ENCODE measurements around the gene VPS26A.

The VPS26A gene

DNA sequence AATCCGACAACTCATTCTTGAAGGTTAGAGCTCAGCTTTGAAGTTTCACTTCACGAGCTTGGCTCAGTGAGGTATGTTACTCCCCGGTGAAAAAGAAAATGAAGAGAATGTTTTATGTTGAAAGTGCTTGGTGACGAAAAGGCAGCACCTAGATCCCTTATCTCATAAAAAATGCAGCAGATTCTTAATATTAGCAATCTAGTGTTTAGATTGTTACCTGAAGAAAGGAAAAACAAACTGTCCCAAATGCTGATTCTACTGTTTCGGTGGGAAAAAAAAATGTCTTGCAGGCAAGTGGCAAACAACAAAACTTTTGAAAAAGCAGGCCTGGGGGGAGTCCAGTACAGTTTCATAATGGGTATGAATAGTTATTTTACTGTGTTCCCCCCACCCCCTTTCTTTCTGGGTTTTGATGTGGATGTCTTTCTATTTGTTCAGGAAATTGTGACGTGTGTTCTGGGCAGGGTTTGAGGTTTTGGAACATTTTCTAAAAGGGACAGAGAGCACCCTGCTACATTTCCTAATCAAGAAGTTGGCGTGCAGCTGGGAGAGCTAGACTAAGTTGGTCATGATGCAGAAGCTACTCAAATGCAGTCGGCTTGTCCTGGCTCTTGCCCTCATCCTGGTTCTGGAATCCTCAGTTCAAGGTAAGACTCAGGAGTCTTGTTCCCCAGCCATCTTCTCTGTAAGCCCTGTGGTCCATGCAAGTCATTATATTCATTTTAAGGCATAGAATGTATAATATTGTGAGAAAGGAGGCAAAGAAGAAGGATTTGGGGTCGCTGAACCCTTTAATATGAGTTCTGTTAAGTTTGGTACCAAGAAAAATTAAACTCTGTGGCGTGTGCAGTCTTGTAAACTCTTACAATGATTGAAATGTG lies 36.1 kb upstream of the VPS26A start, which contains the start of gene SRGN:
Gene SRGN (plus strand): TSS at position 514 of the 881 bp plus-strand sequence. CDS start 55 bp downstream, at position 569.
- peaks cover 12% of the 10 kb centered on the region for H3F3A ChIP-seq (ENCODE audit: insufficient read depth, low read length)
- H3K9me3 ChIP-seq (ENCODE audit: low read length) = no peaks in the 10 kb centered on the region
- peak within 1 kb of the TSS; percentile 99; the same call in 1 of the 2 replicates for H2AFZ ChIP-seq (ENCODE audit: low read length)
- H3K36me3 ChIP-seq (ENCODE audit: insufficient read depth, low read length) = no peaks in the 10 kb centered on the region
- H3K4me2 ChIP-seq (ENCODE audit: low read length) = peak within 1 kb of the TSS; percentile 98
- no peaks in the 10 kb centered on the region for H3K27me3 ChIP-seq (ENCODE audit: insufficient read depth, low read length)
- peak within 1 kb of the TSS; percentile 81 for H3K9ac ChIP-seq (ENCODE audit: low read length)
- H3K9me2 ChIP-seq (ENCODE audit: low read depth, low read length) = no peaks in the 10 kb centered on the region
- H3K4me1 ChIP-seq (ENCODE audit: insufficient read depth, low read length, severe bottlenecking) = peaks cover 58% of the 10 kb centered on the region
- TF ChIP-seq, protein P1, sequence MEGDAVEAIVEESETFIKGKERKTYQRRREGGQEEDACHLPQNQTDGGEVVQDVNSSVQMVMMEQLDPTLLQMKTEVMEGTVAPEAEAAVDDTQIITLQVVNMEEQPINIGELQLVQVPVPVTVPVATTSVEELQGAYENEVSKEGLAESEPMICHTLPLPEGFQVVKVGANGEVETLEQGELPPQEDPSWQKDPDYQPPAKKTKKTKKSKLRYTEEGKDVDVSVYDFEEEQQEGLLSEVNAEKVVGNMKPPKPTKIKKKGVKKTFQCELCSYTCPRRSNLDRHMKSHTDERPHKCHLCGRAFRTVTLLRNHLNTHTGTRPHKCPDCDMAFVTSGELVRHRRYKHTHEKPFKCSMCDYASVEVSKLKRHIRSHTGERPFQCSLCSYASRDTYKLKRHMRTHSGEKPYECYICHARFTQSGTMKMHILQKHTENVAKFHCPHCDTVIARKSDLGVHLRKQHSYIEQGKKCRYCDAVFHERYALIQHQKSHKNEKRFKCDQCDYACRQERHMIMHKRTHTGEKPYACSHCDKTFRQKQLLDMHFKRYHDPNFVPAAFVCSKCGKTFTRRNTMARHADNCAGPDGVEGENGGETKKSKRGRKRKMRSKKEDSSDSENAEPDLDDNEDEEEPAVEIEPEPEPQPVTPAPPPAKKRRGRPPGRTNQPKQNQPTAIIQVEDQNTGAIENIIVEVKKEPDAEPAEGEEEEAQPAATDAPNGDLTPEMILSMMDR (IDR thresholded peaks at IDR 0.05; ENCODE audit: low read length) = no peak
- no peak for TF ChIP-seq EZH2 (IDR thresholded peaks at IDR 0.05; ENCODE audit: borderline replicate concordance, low read length)
- no peaks in the 10 kb centered on the region for H4K20me1 ChIP-seq (ENCODE audit: insufficient read depth, low read length)
- peak within 1 kb of the TSS; percentile 72 for H3K4me3 ChIP-seq (ENCODE audit: low read depth, low read length, poor library complexity, severe bottlenecking)
- peaks cover 10% of the 10 kb centered on the region; the same call in 1 of the 2 replicates for H3K79me2 ChIP-seq (ENCODE audit: insufficient read depth, low read length)
- peak within 1 kb of the TSS; percentile 94 for H3K27ac ChIP-seq (ENCODE audit: low read depth, low read length, poor library complexity, severe bottlenecking)

DNA sequence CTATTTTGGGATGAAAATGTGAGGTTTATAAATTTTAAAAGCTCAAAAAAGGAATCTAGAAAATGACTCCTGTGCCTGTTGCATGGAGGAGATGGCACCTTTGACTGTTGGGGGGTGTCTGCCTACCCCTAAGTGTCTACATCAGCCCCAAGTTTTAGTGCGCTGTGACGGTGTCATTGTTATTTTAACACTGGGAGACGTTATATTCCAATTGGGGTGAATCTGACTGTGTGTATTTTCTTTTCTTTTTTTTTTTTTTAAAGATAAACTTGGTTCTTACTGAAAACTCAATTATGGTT lies 35.6 kb upstream of the VPS26A start:
- H3K27me3 ChIP-seq (ENCODE audit: insufficient read depth, low read length) = no peaks in the 10 kb centered on the region
- H2AFZ ChIP-seq (ENCODE audit: low read length) = peak overlapping the region; percentile 32; the same call in 1 of the 2 replicates
- H3K36me3 ChIP-seq (ENCODE audit: insufficient read depth, low read length) = no peaks in the 10 kb centered on the region
- H3K4me3 ChIP-seq (ENCODE audit: low read depth, low read length, poor library complexity, severe bottlenecking) = peak overlapping the region; percentile 72
- H3F3A ChIP-seq (ENCODE audit: insufficient read depth, low read length) = peaks cover 12% of the 10 kb centered on the region
- no peaks in the 10 kb centered on the region for H3K9me2 ChIP-seq (ENCODE audit: low read depth, low read length)
- no peaks in the 10 kb centered on the region for H3K9me3 ChIP-seq (ENCODE audit: low read length)
- peaks cover 10% of the 10 kb centered on the region; the same call in 1 of the 2 replicates for H3K79me2 ChIP-seq (ENCODE audit: insufficient read depth, low read length)
- peak overlapping the region; percentile 94 for H3K27ac ChIP-seq (ENCODE audit: low read depth, low read length, poor library complexity, severe bottlenecking)
- H3K4me2 ChIP-seq (ENCODE audit: low read length) = peak overlapping the region; percentile 98
- TF ChIP-seq, protein P1 (IDR thresholded peaks at IDR 0.05; ENCODE audit: low read length) = no peak
- no peak for TF ChIP-seq EZH2 (IDR thresholded peaks at IDR 0.05; ENCODE audit: borderline replicate concordance, low read length)
- H3K9ac ChIP-seq (ENCODE audit: low read length) = peak overlapping the region; percentile 81
- peaks cover 62% of the 10 kb centered on the region for H3K4me1 ChIP-seq (ENCODE audit: insufficient read depth, low read length, severe bottlenecking)
- H4K20me1 ChIP-seq (ENCODE audit: insufficient read depth, low read length) = no peaks in the 10 kb centered on the region

DNA sequence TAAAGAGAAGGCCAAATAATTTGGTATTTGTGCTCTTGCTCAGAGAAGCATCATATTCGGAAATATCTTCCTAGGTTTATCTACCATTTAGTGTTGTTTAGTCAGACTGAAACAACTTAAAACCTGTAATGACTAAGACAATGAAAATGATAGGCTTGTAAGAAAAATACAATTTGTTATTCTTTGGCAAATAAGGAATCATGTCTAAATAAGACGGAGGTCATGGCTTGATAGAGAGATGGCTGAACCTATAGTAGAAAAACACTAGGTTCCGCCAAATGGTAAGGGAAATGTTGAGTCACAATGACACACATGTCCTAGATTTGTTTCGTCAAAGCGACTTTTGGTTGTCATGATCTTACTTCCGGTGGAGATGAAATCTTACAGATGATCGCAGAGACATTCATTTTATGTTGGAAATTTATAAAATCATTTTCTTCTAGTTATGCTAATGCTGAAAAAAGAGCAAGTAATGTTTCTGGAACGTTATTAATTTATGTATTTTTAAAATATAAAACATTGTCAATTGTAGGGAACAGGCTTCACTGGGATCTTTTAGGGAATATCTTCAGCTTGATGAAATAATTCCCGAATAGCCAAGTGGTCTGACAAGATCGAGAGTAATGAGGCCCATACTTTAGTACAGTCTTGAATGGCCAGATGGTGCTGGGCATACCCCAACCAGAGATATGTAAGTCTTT lies 35.0 kb upstream of the VPS26A start:
- Histone ChIP-seq H3K27me3 (ENCODE audit: insufficient read depth, low read length) (no peaks in the 10 kb centered on the region), H3K4me3 (ENCODE audit: low read depth, low read length, poor library complexity, severe bottlenecking) (peak overlapping the region; percentile 72), H3K9ac (ENCODE audit: low read length) (peak overlapping the region; percentile 81), H2AFZ (ENCODE audit: low read length) (no peak overlapping the region), H3K27ac (ENCODE audit: low read depth, low read length, poor library complexity, severe bottlenecking) (peak overlapping the region; percentile 94), H3K4me2 (ENCODE audit: low read length) (peak overlapping the region; percentile 98), H3K9me3 (ENCODE audit: low read length) (no peaks in the 10 kb centered on the region), H3K36me3 (ENCODE audit: insufficient read depth, low read length) (no peaks in the 10 kb centered on the region), H3K9me2 (ENCODE audit: low read depth, low read length) (no peaks in the 10 kb centered on the region), H3F3A (ENCODE audit: insufficient read depth, low read length) (peaks cover 13% of the 10 kb centered on the region), H3K79me2 (ENCODE audit: insufficient read depth, low read length) (peaks cover 13% of the 10 kb centered on the region; the same call in 1 of the 2 replicates), H4K20me1 (ENCODE audit: insufficient read depth, low read length) (no peaks in the 10 kb centered on the region), H3K4me1 (ENCODE audit: insufficient read depth, low read length, severe bottlenecking) (peaks cover 65% of the 10 kb centered on the region)
- TF ChIP-seq, protein P1 (IDR thresholded peaks at IDR 0.05; ENCODE audit: low read length) = no peak
- no peak for TF ChIP-seq EZH2 (IDR thresholded peaks at IDR 0.05; ENCODE audit: borderline replicate concordance, low read length)

Data from OCI-LY1 (cell line).